ENCODE measurements around the gene NTN1.

- TF ChIP-seq POLR2AphosphoS5 (IDR thresholded peaks at IDR 0.05; ENCODE audit: low read depth, low read length) (no peak), TAF1 (IDR thresholded peaks at IDR 0.05; ENCODE audit: low read depth, low read length) (no peak), POLR2A (IDR thresholded peaks at IDR 0.05; ENCODE audit: low read depth, low read length) (no peak), POU2F2 (IDR thresholded peaks at IDR 0.05; ENCODE audit: low read depth, low read length) (no peak), SPI1 (IDR thresholded peaks at IDR 0.05; ENCODE audit: low read depth, low read length) (no peak), PAX5 (IDR thresholded peaks at IDR 0.05; ENCODE audit: insufficient read depth, low read length, severe bottlenecking) (no peak)
Observed at GRCh38 chr17:9241774-9242496, 220.6 kb downstream of the NTN1 start.
